Measurements from ENCODE around the gene GOLGA1.
"Not testable (repeated sequence)": the region's sequence is repeated elsewhere in the genome, so short reads cannot be mapped to it uniquely, and the experiment has no call there.

The GOLGA1 gene

DNA sequence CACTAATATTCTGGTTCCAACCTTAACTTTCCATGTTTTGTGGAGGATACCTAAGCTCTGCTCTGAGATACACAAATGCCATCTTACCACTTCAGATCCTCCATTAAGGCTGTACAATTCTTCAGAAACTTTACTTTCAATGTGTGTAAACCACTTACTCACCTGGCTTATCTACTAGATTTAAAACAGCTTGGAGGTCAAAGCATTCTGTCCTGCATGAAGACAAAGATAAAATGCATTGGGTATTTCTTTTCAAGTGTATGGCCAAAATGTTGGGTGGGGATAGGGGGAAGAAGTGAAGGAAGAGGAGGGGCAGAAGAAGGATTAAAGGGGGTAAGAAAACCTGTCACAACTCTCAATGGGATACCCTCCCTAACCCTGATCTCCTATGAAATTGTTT, 939 bp downstream of the GOLGA1 start:
- no peak for DNase-seq (ENCODE audit: low spot score)

DNA sequence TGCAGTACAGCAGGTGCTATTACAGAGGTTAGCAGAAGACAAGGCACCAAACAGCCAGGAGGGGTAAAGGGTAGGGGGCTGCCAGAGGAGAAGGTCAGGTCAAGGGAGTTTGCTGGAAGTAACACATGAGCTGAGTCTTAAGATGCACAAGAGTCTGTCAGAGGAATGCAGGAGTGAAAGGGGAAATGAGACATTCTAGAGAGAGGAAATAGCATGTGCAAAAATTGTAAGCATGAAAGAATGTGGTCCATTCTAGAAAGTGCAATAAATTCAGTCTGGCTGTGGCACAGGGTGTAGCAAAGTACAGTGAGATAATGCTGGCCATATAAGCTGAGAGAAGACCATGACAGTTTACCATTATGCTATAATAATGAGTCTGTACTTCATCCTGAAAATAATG, 6.6 kb downstream of the GOLGA1 start:
- peak; percentile 16 for DNase-seq (ENCODE audit: low spot score)

DNA sequence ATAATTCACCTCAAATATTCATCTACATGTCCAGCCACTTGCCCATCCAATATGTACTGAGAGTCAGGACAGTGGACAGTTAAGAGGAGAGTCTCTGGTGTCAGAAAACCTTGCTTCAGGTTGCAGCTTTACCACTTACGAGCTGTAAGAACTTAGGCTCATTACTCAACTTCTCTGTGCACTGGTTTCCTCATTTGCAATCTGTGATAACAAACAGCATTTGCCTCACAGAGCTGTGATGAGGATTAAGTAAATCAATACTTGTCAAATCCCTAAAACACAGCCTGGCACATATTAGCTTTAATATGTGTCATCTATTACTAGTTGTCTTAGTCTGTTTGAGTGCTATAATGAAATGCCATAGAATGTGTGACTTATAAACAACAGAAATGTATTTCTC, 8.6 kb downstream of the GOLGA1 start:
- no peak for DNase-seq (ENCODE audit: low spot score)

DNA sequence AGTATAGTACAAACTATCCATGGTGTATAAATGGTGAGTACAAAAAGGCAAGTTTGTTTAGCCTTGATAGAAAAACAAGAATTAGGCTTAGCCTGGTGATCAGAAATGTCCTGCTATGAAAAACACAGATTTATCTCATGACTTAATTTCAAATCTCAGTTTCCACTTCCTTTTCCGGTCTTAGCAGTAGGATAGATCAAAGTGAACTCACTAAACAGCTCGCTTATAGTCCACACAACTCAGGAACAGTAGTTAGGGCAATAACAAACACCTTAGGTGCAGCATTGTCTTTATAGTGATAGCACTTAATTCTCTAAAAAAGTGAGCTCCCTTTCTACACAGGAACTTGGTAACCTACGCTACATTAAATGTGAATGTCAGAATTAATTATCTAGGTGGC, 11.4 kb downstream of the GOLGA1 start:
- no peak for DNase-seq (ENCODE audit: low spot score)

DNA sequence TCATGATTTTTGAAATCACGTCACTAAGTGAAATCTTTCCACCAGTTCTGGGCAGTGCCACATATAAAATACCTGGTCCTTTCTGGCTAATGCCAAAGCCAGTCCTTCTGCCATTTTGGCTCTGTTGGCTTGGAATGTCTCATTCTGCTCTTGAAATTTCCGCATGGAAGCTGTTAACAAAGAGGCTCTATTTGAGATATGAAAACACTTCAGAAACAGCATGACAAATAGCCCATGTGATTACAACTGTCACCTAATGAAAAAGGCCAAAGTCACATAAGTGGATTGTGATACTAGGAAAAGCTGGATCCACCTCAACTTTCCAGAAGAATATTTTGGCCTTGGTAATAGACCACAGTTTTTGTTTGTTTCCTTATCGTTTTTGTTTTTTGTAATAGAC, 12.8 kb downstream of the GOLGA1 start:
- DNase-seq (ENCODE audit: low spot score): no peak

DNA sequence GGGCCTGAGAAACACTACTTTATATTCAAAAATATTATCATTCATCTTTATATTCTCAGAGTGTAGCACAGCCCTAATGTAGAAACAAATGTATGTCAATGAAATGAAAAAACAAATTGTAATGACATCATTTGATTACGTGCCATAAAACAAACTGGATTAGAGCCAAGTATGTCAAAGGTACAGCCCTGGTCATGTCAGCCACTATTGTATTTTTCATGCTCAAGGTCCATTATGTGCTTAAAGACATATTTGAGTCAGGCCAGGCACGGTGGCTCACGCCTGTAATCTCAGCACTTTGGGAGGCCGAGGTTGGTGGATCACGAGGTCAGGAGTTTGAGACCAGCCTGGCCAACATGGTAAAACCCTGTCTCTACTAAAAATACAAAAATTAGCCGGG, 20.5 kb downstream of the GOLGA1 start:
- DNase-seq (ENCODE audit: low spot score): not testable (repeated sequence)

DNA sequence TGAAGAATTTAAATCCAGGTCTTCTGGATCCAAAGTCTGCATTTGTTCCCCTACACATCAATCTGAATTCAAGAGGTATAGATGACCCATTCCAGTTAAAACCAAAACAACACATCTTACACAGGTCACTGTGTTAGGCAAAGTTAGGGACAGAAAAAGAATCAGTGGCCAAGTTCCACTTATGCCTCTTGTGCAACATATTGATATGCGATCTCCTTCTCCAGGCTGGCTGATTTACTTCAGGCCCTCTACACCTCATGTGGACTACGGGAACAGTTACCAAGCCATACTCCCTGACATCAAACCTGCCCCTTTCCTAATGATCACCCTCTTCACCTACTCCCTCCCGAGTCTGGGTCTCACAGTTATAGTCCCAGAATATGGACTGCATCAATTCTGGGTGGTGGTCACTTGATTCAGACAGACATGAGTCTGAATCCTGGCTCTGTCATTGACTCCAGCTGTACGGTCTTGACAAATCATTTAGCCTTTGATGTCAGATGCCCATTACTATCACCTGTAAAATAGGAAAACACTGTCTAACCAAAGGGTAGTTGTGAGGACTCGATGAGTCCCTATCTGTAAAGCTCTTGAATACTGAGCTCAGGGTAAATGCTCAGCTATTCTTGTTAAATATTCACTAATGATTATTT, 26.0 kb downstream of the GOLGA1 start:
- no peak for DNase-seq (ENCODE audit: low spot score)

DNA sequence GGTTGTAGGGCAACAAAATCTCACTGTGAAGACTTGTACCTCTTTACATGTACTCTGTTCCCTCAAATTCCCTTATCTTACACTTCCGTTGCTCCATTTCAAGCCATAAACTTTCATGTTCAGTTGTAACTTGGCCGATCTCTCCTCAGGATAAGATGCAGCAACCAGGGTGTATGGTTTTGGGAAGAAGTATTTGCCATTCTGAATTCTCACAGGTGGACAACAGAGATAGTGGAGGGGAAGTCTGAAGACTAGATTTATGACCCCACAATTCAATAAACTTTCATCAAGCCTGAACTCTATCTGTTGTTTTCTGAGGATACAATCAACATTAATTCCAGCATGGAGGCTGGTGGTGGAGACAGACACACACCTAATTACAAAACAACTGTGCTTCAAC, 27.5 kb downstream of the GOLGA1 start:
- DNase-seq (ENCODE audit: low spot score): no peak

DNA sequence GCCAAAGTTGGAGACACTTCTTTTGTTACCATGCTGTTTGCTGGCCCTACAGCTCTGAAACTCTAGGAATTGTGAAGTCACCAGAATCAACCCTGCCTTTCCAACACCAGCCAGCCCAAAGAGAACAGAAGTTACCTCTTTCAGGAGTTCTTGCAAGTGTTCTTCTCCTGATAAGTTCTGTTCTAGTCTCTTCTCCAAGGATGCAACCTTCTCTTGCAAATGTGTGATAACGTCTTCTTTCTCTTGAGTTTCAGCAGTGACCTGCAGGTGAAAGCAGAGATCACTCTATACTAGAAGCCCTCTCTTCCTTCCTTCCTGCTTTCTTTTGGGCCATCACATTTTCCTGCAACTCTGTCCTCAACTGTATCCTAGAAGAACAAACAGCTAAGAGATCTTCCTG, 29.1 kb downstream of the GOLGA1 start:
- no peak for DNase-seq (ENCODE audit: low spot score)

DNA sequence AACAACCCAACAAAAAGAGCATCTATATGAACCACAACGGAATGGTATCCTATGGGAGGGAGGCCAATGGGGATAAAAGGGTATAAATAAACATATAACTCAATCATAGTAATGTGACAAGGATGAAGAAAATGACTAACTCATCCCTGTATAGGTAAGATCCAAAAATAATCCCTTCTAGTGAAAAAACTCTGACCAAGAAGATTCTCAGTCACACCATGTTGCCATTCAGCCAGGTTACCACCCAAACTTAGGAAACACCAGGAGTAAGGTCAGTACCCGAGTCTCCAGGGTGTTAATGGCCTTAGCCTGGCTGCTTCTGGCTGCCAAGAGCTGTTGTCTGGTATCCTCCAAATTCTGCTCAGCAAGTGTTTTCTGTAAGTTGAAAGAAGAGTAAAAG, 32.8 kb downstream of the GOLGA1 start:
- DNase-seq (ENCODE audit: low spot score): no peak

DNA sequence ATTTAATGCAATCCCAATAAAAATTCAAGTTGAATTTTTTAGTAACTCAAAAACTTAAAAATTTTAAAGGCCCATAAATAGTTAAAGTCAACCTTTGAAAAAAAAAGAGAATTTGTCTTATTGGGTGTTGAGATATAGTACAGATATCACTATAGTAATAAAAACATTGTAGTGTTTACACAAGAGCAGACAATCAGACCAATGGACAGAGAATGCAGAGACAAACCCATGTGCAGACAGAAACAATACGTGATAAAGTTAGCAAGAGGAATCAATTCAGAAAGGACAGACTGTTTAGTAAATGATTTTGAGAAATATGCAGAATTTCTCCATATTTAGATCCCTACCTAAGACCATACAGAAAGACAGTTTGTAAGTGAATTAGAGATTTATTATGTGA, 33.9 kb downstream of the GOLGA1 start:
- DNase-seq (ENCODE audit: low spot score): no peak

DNA sequence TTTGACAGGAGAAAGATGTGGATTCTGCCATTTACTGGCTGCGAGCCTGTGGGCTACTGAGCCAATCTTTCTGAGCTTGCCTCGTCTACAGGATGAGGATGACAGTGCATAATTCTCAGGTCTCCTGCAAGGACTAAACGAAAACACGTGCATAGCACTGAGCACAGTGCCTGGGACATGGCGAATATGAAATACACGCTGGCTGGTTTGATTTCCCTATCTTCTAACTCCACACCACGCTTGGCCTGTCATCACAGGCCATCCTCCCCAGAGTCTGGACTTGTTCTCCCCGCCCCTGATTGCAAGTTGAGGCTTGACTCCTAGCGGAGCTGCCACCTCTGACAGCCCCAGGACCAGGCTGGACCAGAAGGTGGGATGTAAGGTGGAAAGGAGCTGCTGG, 41.0 kb downstream of the GOLGA1 start:
- no peak for DNase-seq (ENCODE audit: low spot score)

DNA sequence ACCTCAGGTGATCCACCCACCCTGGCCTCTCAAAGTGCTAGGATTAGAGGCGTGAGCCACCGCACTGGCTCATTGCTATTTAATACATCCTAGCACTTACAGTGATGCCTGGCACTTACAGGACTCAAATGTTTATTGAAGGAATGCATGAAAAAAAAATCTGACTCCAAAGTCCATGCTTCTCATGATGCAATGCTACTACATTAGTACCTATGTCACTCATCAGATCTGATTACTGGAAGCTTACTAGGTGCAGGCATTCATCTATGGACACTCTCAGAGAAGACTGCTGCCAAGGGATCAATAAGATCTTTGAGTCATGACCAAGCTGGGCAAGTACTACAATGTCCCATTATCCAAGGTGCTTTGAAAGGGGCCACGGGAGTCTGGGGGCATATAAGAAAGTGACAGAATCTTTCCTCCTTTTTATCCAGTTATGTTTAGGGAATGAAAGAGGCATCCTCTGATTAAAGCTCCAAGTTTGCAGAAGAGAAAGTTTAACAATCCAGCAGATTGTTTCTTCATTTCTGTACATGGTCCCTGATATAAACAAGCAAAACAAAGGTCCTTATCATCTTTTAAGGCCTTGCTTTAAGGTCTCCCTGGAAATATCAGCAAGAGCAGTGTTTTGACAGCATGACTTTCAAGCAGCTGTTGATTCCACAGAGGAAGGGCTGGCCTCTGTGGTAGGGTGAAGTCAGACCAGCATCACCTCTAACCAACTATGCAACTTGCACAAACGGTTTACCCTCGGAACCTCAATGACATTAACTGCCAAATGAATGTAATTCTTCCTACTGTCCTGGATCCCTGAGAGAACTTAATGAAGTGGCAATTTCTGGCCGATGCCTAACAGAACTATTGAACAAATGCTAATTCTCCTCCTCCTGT, 43.1 kb downstream of the GOLGA1 start:
- DNase-seq (ENCODE audit: low spot score): no peak

DNA sequence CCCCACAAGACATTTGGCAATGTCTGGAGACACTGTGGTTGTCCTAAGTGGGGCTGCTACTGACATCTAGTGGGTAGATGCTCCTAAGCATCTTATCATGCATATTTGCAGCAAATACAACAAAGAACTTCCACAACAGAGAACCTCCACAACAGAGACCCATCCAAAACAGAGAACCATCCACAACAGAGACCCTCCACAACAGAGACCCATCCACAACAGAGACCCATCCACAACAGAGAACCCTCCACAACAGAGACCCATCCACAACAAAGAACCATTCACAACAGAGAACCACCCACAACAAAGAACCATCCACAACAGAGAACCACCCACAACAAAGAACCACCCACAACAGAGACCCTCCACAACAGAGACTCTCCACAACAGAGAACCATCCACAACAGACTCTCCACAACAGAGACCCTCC, 46.1 kb downstream of the GOLGA1 start:
- DNase-seq (ENCODE audit: low spot score): peak; percentile 31

DNA sequence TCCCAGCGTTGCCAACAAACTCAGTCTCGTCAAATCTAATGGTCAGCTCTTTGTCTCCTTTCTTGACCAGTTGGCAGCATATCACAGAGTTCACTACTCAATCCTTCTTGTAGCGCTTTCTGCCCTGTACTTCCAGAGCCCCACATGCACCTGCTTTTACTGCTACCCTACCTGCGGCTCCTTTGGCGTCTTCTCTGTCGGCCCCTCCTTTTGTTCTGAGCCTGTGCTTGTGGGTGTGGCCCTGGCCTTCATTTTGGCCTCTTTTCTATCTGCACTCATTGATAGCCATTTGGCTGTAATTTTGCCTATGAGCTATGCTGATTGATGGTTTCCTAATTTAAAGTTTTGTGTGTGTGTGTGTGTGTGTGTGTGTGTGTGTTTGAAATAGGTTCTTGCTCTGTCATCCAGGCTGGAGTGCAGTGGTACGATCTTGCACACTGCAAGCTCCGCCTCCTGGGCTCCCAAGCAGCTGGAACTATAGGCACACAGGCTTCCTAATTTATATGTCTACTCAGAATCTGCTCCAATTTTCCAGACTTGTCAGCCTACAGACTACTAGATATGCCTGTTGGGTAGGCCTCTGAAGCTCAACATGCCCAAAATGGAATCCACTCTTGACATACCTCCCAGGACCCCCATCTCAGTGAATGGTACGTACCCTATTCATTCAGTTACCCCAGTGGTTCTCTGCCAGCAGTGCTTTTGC, 46.7 kb downstream of the GOLGA1 start:
- DNase-seq (ENCODE audit: low spot score): no peak

DNA sequence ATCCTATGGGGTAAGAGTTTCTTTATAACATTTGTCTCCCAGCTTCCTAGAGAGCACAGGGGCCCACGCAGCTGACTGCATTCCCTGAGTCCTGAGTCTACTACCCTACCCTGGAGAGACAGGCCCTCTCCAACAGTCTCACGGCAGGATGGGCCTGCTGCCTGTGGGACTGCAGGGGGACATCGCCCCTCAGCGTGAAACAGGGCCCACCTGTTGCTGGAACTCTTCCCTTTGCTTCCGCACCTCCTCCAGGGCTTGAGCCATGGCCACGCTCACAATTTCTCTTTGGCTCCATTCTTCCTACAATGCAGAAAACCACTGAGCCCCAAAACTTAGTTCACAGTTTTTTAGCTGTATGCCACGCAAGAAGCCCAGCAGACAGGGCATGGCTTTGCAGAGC, 50.7 kb downstream of the GOLGA1 start:
- no peak for DNase-seq (ENCODE audit: low spot score)

DNA sequence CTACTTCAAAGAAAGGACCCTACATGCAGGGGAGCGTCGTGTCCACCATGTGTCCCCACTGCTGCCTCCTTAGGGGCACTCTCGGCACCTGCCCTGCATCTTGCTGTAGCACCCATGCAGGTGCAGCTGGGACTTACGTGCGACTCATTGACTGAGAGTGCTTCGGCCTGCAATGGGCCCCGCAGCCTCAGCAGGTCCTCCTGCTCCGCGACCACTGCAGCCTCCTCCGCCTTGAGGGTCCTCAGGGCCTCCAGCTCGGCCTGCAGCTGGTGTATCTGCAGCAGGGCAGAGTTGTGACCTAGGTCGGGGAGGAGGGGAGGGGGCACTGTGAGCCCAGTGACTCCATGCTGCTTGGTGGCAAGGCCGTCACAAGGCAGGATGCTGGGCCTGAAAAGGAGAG, 51.9 kb downstream of the GOLGA1 start:
- no peak for DNase-seq (ENCODE audit: low spot score)

DNA sequence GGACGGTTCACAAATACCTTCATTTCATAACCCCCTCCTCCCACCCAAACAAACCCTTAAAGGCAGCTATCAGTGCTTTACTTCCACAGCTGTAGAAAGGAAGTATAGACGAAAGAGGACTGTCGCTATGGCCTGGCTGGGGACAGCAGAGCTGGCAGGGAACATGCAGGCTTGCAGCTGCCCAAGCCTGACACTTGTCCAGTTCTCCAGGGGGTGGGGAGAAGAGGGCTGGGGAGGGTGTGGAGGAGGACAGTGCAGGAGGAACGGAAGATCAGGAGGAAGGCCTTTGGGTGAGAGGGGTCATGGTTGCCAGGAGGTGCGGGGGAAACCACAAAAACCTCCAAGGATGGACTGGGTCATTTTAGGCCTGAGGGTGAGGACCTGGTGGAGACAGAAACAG, 53.1 kb downstream of the GOLGA1 start:
- DNase-seq (ENCODE audit: low spot score): no peak

DNA sequence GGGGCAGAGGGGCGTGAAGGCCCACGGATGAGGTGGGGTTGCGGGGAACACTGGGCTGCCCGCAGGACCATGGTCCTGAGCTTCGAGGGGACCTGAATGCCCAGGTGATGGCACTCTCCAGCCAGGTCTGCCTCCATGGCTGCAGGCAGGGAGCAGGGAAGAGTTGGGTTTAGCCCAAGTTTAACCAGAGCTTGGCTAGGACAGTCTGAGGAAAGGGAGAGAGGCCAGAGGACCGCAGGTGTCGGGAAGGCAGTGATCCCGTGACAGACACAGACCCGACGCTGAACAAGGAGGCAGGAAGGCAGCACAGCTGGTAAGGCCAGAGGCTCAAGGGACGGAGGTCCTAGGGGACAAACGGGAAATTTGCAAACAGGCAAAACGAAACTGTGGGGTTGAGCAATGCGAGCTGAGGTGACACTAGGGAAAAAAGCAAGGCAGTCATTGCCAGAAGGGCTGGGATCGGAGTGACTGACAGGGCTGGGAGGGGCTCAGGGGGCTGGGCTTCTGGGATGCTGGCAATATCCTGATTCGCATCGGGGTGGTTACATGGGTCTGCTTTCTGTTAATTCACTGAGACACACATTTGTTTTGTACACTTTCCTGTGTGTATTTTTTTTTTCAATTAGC, 53.9 kb downstream of the GOLGA1 start:
- no peak for DNase-seq (ENCODE audit: low spot score)

DNA sequence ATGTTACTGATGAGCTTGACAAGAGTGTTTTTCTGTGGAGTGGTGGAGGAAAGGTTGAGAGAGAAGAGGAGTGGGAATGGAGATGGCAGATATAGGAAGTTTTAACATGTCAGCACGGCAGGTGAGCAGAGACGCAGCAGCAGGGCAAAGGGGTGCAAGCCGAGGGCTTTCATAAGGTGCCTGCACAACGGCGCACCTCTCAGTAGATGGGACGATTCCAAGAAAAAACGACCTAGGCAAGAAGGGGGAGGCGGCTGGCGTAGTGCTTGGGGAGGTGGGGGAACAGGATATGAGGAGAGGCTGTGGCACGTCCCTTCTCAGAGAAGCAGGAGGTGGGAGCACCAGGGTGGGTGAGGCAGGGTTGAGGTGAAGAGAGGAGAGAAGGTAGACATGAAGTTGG, 54.4 kb downstream of the GOLGA1 start:
- DNase-seq (ENCODE audit: low spot score): no peak

DNA sequence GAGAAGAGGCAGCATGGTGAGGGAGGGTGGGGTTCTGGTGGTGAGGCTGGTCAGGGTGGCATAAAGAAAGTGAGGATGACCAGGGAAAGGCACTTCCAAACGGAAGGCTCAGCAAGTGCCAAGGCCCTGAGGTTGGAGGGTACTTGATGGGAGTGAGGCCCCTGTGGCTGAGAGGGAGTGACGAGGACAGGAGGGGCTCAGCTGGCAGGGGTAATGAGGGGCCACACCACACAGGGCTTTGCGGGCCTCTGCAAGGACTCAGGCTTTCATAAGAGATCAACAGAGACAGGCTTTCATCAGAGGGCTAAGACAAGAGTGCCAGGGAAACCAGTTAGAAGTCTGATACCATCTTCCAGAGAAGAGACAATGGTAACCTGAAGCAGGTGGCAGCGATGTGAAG, 55.3 kb downstream of the GOLGA1 start:
- DNase-seq (ENCODE audit: low spot score): no peak

DNA sequence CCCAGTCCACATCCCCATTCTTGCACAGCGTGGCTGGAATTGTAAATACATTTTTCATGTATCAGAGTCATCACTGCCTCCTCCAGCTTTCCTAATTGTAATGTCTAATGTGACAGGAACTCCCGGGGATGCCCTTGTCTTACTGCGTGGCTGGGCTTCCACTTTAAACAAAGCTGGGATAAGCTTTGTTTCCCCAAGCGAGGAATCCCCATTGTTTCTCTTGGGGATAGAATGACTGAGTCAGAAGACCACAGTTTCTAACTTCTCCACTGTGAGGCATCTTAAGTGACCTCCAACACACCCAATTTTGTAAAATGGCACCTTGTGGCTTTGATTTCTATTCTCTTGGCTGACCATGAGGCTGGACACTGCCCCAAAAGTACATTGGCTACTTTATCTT, 56.5 kb downstream of the GOLGA1 start:
- DNase-seq (ENCODE audit: low spot score): no peak

DNA sequence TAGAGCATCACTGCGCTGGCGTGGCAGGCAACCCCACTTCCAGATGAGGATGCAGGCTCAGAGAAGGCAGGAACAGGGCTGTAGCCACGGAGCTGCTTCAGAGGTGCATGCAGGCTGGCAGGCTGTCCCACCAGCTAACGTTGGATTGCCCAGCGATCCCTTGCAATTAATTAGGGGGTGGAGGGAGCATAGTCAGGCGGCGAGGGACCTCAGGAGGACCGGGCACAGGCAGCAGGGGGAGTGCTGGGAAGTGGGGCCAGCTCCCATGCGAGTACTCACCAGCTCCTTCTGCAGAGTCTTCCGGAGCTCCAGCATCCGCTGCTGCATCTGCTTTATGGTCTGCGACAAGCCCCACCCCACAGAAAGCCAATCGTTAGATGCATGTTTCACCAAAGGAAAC, 58.7 kb downstream of the GOLGA1 start:
- no peak for DNase-seq (ENCODE audit: low spot score)
